Measurements from ENCODE around the gene AIDA.

Gene AIDA

DNA sequence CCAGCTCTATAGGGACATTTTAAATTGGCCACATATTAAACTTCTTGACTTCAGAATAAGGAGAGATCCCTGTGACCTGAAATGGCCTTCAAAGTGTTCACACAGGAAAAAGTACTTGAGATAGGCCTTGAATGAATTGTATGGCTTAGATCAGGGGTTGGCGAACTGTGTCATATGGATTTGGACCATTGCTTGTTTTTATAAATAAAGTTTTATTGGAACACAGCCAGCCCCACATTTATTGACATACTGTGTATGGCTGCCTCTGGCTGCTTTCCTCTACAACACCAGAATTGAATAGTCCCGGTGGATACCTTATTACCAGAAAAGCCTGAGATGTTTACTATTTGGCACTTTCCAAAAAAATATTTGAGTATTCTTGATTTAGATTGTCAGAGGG lies 4.1 kb upstream of the AIDA start:
- no peak overlapping the region for H3K9ac ChIP-seq (ENCODE audit: insufficient read length)
- no peak for DNase-seq (ENCODE audit: low read depth, low spot score)
- TF ChIP-seq POLR2AphosphoS5 (IDR thresholded peaks at IDR 0.05; ENCODE audit: borderline replicate concordance, low read depth, low read length) (no peak), FOXP2 (optimal IDR thresholded peaks at IDR 0.05; ENCODE audit: control extremely low read depth, extremely low read length, insufficient read depth) (no peak), EZH2 (IDR thresholded peaks at IDR 0.05) (no peak)
- H3K4me3 ChIP-seq = no peak overlapping the region
- no peaks in the 10 kb centered on the region for H3K9me3 ChIP-seq (ENCODE audit: low read depth, low read length)
- peaks cover 21% of the 10 kb centered on the region for H3K36me3 ChIP-seq (ENCODE audit: insufficient read depth, low read length)
- no peak overlapping the region for H3K27ac ChIP-seq

DNA sequence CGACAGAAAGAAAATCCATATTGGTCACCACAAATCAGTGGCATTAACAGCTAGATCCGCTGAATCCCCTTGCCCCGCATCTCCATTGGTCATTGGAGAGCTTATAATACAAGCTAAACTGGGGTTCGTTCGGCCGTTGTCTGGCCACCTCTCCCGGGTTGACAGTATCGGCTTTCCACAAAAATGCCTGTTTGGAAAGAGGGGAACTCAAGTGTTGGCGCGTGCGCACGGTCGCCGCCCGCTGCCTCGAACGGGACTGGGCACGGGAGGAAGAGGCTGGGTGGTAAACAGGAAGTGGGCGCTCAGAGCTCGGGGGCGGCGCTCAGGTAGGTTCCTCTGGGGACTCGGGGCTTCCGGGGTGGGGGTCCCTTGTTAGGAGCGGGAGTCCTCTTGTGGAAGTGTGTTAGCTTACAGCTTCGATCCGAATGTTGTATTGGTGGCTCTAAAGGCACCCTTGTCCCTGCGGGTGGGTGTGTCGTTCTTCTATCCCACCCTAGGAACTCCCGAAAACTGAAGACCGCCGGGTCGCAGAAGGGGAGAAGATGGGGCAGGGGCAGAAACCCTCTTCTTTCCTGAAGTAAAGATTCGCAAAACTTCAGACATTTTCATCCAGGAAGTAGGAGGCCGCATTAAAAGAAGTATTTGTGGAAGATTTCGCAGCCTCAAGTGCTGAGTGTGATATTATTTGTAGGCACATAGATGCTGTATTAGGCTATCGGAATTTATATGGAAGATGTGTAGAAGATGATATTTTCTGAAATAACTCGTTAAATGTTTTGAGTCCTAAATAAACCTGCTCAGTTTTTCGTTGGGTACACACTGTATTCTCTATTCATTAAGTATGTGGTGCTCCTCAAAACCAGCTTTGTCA lies 1.0 kb upstream of the AIDA start:
- Histone ChIP-seq H3K4me3 (peak overlapping the region; percentile 99), H3K36me3 (ENCODE audit: insufficient read depth, low read length) (peaks cover 2% of the 10 kb centered on the region; the same call in 1 of the 2 replicates), H3K9ac (ENCODE audit: insufficient read length) (peak overlapping the region; percentile 97), H3K9me3 (ENCODE audit: low read depth, low read length) (no peaks in the 10 kb centered on the region), H3K27ac (peak overlapping the region; percentile 98)
- DNase-seq (ENCODE audit: low read depth, low spot score) = peak; percentile 81
- TF ChIP-seq POLR2AphosphoS5 (IDR thresholded peaks at IDR 0.05; ENCODE audit: borderline replicate concordance, low read depth, low read length) (peak; percentile 82), FOXP2 (optimal IDR thresholded peaks at IDR 0.05; ENCODE audit: control extremely low read depth, extremely low read length, insufficient read depth) (peak; percentile 100), EZH2 (IDR thresholded peaks at IDR 0.05) (no peak)

DNA sequence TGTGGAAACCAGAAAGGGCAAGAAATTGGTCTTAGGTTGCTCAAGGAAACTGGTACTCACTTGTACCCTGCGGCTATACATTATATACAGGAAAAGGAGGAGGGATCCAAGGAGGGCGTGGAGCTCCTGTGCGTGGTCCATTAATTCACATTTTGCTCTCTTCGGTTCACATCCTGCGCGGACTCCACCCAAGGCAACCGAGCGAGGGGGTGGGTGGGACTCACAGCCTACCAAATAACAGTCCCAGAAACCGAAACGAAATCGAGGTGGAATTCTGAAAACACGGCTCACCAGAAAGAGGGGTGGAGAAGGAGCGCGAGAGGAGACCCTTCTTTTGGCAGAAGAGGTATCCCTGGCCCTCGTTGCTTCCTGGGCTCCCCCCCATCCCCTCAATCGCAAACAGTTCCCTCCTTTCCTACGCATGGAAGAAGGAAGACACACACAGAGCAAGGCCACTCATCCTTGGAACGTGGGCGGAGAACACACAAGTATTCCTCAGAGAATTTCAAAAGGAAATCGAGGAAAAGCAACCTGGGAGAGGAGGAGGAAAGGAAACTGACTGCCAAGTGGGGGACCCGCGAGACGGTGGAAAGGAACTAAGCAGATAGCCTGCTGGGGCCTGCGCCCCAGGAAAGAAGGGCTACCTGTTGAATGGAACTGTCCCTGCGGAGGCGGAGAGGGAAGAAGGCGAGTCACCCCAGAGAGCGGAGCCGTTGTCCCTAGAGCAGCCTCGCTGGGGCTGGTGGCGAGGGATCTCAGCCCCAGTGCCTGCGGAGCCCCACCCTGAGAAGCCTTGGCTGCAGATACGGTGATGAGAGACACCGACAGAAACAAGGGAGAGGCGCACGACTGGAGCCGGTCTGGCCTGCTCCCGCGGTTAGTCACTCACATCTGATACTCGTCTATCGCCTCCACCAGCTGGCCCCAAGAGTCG lies 705 bp downstream of the AIDA start:
- DNase-seq (ENCODE audit: low read depth, low spot score) = peak; percentile 61
- peak; percentile 46; the same call in 1 of the 2 replicates for TF ChIP-seq POLR2AphosphoS5 (IDR thresholded peaks at IDR 0.05; ENCODE audit: borderline replicate concordance, low read depth, low read length)
- no peak for TF ChIP-seq FOXP2 (optimal IDR thresholded peaks at IDR 0.05; ENCODE audit: control extremely low read depth, extremely low read length, insufficient read depth)
- no peak for TF ChIP-seq EZH2 (IDR thresholded peaks at IDR 0.05)
- no peaks in the 10 kb centered on the region; the same call in 1 of the 2 replicates for H3K36me3 ChIP-seq (ENCODE audit: insufficient read depth, low read length)
- peak overlapping the region; percentile 61 for H3K9ac ChIP-seq (ENCODE audit: insufficient read length)
- H3K27ac ChIP-seq = peak overlapping the region; percentile 55; the same call in 1 of the 2 replicates
- no peaks in the 10 kb centered on the region for H3K9me3 ChIP-seq (ENCODE audit: low read depth, low read length)
- H3K4me3 ChIP-seq = peak overlapping the region; percentile 99

DNA sequence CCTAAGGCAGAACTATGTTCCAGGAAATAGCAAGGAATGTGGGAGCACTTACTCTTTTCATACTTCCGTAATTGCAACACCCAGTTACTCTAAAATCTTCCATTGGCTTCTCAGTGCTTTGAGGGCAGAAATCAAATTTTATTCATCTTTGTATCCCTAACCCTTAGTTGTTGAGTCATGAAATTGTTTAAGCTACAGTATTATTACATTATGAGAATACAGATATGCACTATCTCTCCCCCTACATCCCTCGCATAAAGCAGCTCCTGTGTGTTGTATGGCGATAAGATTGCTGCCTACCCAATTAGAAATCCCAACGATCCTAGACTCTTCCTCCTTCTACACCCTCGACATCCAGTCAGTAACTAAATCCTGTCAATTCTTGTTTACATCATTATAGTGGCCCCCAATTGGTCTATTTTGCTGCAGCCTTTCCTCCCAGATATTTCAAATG lies 2.6 kb downstream of the AIDA start:
- H3K36me3 ChIP-seq (ENCODE audit: insufficient read depth, low read length) = no peaks in the 10 kb centered on the region
- TF ChIP-seq FOXP2 (optimal IDR thresholded peaks at IDR 0.05; ENCODE audit: control extremely low read depth, extremely low read length, insufficient read depth) (no peak), POLR2AphosphoS5 (IDR thresholded peaks at IDR 0.05; ENCODE audit: borderline replicate concordance, low read depth, low read length) (no peak), EZH2 (IDR thresholded peaks at IDR 0.05) (no peak)
- no peak overlapping the region for H3K4me3 ChIP-seq
- no peak for DNase-seq (ENCODE audit: low read depth, low spot score)
- H3K9ac ChIP-seq (ENCODE audit: insufficient read length) = no peak overlapping the region
- no peak overlapping the region for H3K27ac ChIP-seq
- H3K9me3 ChIP-seq (ENCODE audit: low read depth, low read length) = 0 out of 2 replicates have a peak, but pooled peaks cover 5% of the 10 kb centered on the region

DNA sequence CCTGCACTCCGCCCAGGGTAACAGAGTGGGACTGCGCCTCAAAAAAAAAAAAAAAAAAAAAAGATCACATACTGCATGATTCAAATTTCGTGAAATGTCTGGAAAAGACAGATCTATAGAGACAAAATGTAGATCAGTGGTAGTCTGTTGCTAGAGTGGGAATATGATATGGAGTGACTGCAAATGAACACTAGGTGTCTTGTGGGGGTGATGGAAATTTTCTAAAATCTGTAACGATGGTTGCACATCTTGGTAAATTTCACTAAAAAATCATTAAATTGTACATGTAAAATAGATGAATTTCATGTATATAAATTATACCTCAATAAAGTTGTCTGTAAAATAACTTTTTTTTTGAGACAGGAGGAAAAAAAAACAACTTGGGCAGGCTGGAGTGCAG lies 5.5 kb downstream of the AIDA start:
- 0 out of 2 replicates have a peak, but pooled peaks cover 5% of the 10 kb centered on the region for H3K9me3 ChIP-seq (ENCODE audit: low read depth, low read length)
- H3K4me3 ChIP-seq = no peak overlapping the region
- no peak overlapping the region for H3K9ac ChIP-seq (ENCODE audit: insufficient read length)
- H3K27ac ChIP-seq = no peak overlapping the region
- DNase-seq (ENCODE audit: low read depth, low spot score) = no peak
- H3K36me3 ChIP-seq (ENCODE audit: insufficient read depth, low read length) = peaks cover 8% of the 10 kb centered on the region
- TF ChIP-seq POLR2AphosphoS5 (IDR thresholded peaks at IDR 0.05; ENCODE audit: borderline replicate concordance, low read depth, low read length) = no peak
- no peak for TF ChIP-seq EZH2 (IDR thresholded peaks at IDR 0.05)
- TF ChIP-seq FOXP2 (optimal IDR thresholded peaks at IDR 0.05; ENCODE audit: control extremely low read depth, extremely low read length, insufficient read depth) = no peak

DNA sequence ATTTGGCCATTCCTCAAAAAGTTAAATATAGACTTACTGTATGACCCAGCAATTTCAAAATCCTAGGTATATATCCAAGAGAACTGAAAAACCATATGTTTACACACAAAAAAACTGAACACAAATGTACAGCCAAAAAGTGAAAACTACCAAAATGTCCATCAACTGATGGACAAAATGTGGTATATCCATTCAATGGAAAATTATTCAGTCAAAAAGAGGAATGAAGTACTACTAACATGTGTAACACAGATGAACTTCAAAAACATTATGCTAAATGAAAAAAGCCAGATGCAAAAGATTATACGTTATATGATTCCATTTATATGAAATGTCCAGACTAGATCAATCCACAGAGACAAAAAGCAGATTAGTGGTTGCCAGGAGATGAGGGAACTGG lies 8.0 kb downstream of the AIDA start:
- no peak overlapping the region for H3K9ac ChIP-seq (ENCODE audit: insufficient read length)
- no peak for TF ChIP-seq POLR2AphosphoS5 (IDR thresholded peaks at IDR 0.05; ENCODE audit: borderline replicate concordance, low read depth, low read length)
- no peak for TF ChIP-seq EZH2 (IDR thresholded peaks at IDR 0.05)
- TF ChIP-seq FOXP2 (optimal IDR thresholded peaks at IDR 0.05; ENCODE audit: control extremely low read depth, extremely low read length, insufficient read depth) = no peak
- H3K9me3 ChIP-seq (ENCODE audit: low read depth, low read length) = 0 out of 2 replicates have a peak, but pooled peaks cover 5% of the 10 kb centered on the region
- H3K36me3 ChIP-seq (ENCODE audit: insufficient read depth, low read length) = peaks cover 12% of the 10 kb centered on the region
- no peak overlapping the region for H3K4me3 ChIP-seq
- DNase-seq (ENCODE audit: low read depth, low spot score) = no peak
- H3K27ac ChIP-seq = no peak overlapping the region

DNA sequence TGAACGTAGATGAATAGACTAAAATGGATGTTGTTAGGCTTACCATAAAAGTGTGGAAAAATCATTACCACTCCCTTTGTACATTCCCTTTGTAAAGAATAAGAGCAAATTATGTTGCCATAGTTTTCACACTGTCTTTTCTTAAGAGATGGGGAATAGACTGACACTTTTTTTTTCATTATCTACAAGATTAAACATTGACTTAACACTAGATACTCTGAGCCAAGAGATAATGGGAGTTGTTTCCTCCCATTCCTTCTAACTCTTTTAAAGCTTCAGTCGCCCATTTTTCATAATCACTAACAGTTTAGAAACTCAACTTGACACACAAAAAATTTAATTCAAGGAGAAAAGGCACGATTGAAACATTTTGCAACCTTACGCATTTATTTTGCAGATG lies 10.1 kb downstream of the AIDA start:
- no peak overlapping the region for H3K27ac ChIP-seq
- 0 out of 2 replicates have a peak, but pooled peaks cover 5% of the 10 kb centered on the region for H3K9me3 ChIP-seq (ENCODE audit: low read depth, low read length)
- TF ChIP-seq FOXP2 (optimal IDR thresholded peaks at IDR 0.05; ENCODE audit: control extremely low read depth, extremely low read length, insufficient read depth) (no peak), POLR2AphosphoS5 (IDR thresholded peaks at IDR 0.05; ENCODE audit: borderline replicate concordance, low read depth, low read length) (no peak), EZH2 (IDR thresholded peaks at IDR 0.05) (no peak)

DNA sequence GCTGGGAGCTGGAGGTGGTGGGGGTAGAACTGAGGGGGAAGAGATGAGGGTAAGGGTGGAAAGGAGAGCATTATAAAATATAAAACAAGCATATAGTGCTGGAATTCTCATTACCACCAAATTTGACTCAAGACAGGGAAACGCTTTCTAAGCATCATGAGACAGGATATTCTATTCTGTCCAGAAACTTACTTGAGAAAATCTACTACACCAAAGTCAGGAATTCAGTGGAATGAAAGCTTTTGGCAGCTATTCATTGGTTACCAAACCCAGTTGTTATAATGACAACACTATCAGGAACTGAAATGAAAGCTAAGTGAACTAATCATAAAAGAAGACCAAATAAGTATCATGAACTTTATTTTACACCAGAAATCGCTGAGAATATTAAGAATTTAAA lies 14.5 kb downstream of the AIDA start:
- no peak overlapping the region for H3K27ac ChIP-seq
- H3K9me3 ChIP-seq (ENCODE audit: low read depth, low read length) = no peaks in the 10 kb centered on the region
- no peak overlapping the region for H3K9ac ChIP-seq (ENCODE audit: insufficient read length)
- no peak overlapping the region for H3K4me3 ChIP-seq
- H3K36me3 ChIP-seq (ENCODE audit: insufficient read depth, low read length) = peaks cover 12% of the 10 kb centered on the region
- TF ChIP-seq EZH2 (IDR thresholded peaks at IDR 0.05) = no peak
- TF ChIP-seq POLR2AphosphoS5 (IDR thresholded peaks at IDR 0.05; ENCODE audit: borderline replicate concordance, low read depth, low read length) = no peak
- no peak for TF ChIP-seq FOXP2 (optimal IDR thresholded peaks at IDR 0.05; ENCODE audit: control extremely low read depth, extremely low read length, insufficient read depth)
- DNase-seq (ENCODE audit: low read depth, low spot score) = no peak

More for the DNA sequence above, 10.1 kb downstream of the AIDA start:
- Histone ChIP-seq H3K4me3 (no peak overlapping the region), H3K9ac (ENCODE audit: insufficient read length) (no peak overlapping the region), H3K36me3 (ENCODE audit: insufficient read depth, low read length) (peaks cover 12% of the 10 kb centered on the region)
- no peak for DNase-seq (ENCODE audit: low read depth, low spot score)
